ENCODE data around the gene ZNF566.

ZNF566 gene

DNA sequence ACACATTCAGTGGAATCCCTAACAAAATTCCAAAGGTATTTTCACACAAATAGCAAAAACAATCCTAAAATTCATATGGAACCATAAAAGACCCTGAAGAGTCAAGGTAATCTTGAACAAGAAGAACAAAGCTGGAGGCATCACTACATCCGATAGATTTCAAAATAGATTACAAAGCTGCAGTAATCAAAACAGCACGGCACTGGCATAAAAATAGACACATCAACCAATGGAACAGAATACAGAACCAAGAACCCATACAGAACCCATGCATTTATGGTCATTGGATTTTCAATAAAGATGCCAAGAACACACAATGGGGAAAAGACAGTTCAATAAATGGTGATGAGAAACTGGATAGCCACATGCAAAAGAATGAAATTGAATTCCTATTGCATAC, 32.5 kb downstream of the ZNF566 start:
- Histone ChIP-seq H3K9ac (ENCODE audit: low read depth in 1 of 2, low read length in 2 of 2) (no peak overlapping the region), H3K4me1 (ENCODE audit: control insufficient read depth in 2 of 2, insufficient read depth in 2 of 2, low read length in 2 of 2) (no peaks in the 10 kb centered on the region), H3K36me3 (ENCODE audit: control insufficient read depth in 2 of 2, insufficient read depth in 2 of 2, low read length in 2 of 2) (peaks cover 0 to 14% of the 10 kb centered on the region in 2 donors), H3K9me3 (ENCODE audit: control insufficient read depth in 2 of 2, low read length in 2 of 2) (peaks cover 17 to 18% of the 10 kb centered on the region in 2 donors), H3K4me3 (ENCODE audit: low read length in 2 of 2) (no peak overlapping the region), H3K27ac (ENCODE audit: low read depth in 2 of 2, low read length in 2 of 2) (no peak overlapping the region), H3K27me3 (ENCODE audit: control insufficient read depth in 2 of 2, insufficient read depth in 2 of 2, low read length in 2 of 2) (no peaks in the 10 kb centered on the region)

DNA sequence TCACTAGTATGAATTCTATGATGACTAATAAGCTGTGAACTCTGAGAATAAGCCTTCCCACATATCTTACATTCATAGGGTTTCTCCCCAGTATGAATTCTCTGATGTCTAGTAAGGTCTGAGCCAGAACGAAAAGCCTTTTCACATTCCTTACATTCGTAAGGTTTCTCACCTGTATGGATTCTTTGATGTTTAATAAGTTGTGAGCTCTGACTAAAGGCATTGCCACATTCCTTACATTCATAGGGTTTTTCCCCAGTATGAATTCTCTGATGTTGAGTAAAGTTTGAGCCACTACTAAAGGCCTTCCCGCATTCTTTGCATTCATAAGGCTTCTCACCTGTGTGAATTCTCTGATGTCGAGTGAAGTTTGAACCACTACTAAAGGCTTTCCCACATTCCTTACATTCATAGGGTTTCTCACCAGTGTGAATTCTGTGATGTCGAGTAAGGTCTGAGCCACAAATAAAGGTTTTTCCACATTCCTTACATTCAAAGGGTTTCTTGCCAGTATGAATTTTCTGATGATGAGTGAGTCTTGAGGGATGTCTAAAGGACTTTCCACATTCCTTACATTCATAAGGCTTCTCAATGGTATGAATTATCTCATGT, 40.2 kb downstream of the ZNF566 start:
- Histone ChIP-seq H3K36me3 (ENCODE audit: control insufficient read depth in 2 of 2, insufficient read depth in 2 of 2, low read length in 2 of 2) (peaks cover 24 to 27% of the 10 kb centered on the region in 2 donors), H3K4me1 (ENCODE audit: control insufficient read depth in 2 of 2, insufficient read depth in 2 of 2, low read length in 2 of 2) (no peaks in the 10 kb centered on the region)

DNA sequence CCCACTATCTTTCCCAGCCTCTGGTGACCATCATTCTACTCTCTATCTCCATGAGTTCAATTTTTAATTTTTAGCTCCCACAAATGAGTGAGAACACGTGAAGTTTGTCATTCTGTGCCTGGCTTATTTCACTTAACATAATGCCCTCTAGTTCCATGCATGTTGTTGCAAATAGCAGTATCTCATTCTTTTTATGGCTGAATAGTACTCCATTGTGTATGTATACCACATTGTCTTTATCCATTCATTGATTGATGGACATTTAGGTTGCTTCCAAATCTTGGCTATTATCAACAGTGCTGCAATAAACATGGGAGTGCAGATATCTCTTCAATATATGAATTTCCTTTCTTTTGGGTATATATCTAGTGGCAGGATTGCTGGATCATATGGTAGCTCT, 48.0 kb downstream of the ZNF566 start:
- Histone ChIP-seq H3K27me3 (ENCODE audit: control insufficient read depth in 2 of 2, insufficient read depth in 2 of 2, low read length in 2 of 2) (no peaks in the 10 kb centered on the region), H3K27ac (ENCODE audit: low read depth in 2 of 2, low read length in 2 of 2) (no peak overlapping the region), H3K4me1 (ENCODE audit: control insufficient read depth in 2 of 2, insufficient read depth in 2 of 2, low read length in 2 of 2) (no peaks in the 10 kb centered on the region), H3K36me3 (ENCODE audit: control insufficient read depth in 2 of 2, insufficient read depth in 2 of 2, low read length in 2 of 2) (no peaks in the 10 kb centered on the region), H3K9ac (ENCODE audit: low read depth in 1 of 2, low read length in 2 of 2) (no peak overlapping the region), H3K4me3 (ENCODE audit: low read length in 2 of 2) (no peak overlapping the region), H3K9me3 (ENCODE audit: control insufficient read depth in 2 of 2, low read length in 2 of 2) (peaks cover 5 to 9% of the 10 kb centered on the region in 2 donors)

More for the DNA sequence above, 40.2 kb downstream of the ZNF566 start:
- Histone ChIP-seq H3K9me3 (ENCODE audit: control insufficient read depth in 2 of 2, low read length in 2 of 2) (peaks cover 38 to 40% of the 10 kb centered on the region in 2 donors), H3K4me3 (ENCODE audit: low read length in 2 of 2) (peak overlapping the region in 1 of 2 donors; percentile 14), H3K9ac (ENCODE audit: low read depth in 1 of 2, low read length in 2 of 2) (no peak overlapping the region), H3K27ac (ENCODE audit: low read depth in 2 of 2, low read length in 2 of 2) (no peak overlapping the region), H3K27me3 (ENCODE audit: control insufficient read depth in 2 of 2, insufficient read depth in 2 of 2, low read length in 2 of 2) (no peaks in the 10 kb centered on the region)

DNA sequence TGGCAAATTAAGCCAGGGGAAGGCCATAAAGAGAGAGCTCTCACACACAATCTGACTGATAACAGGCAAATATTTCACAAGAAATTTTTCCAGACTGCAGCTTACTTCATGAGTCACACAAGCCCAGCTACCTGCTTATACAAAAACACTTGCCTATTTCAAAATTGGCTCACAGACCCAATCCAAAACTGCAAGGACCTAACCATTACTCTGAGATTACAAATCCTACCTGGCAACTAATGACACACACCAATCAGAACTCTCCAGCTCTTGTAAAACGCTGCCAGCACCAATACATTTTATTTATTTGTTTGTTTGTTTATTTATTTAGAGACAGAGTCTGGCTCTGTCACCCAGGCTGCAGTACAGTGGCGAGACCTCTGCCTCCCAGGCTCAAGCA, 52.8 kb downstream of the ZNF566 start:
- no peaks in the 10 kb centered on the region for H3K9me3 ChIP-seq (ENCODE audit: control insufficient read depth in 2 of 2, low read length in 2 of 2)

DNA sequence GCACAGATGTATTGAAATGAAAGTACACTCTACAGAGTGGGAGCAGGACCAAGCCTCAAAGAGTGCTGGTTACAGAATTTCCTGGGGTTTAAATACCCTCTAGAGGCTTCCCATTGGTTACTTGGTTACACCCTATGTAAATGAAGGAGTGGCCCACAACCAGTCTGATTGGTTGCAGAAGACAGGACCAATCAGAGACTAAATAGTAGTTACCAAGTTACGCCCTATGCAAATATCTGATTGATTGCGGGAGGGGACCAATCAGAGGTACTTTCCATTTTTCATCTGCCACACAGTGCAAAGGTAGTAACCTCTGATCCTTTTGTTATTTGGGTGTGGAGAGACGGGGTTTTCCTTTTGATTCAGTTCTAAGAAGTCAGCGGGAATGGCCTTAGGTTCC, 65.4 kb downstream of the ZNF566 start:
- Histone ChIP-seq H3K36me3 (ENCODE audit: control insufficient read depth in 2 of 2, insufficient read depth in 2 of 2, low read length in 2 of 2) (no peaks in the 10 kb centered on the region), H3K4me3 (ENCODE audit: low read length in 2 of 2) (no peak overlapping the region), H3K4me1 (ENCODE audit: control insufficient read depth in 2 of 2, insufficient read depth in 2 of 2, low read length in 2 of 2) (no peaks in the 10 kb centered on the region), H3K9ac (ENCODE audit: low read depth in 1 of 2, low read length in 2 of 2) (no peak overlapping the region), H3K9me3 (ENCODE audit: control insufficient read depth in 2 of 2, low read length in 2 of 2) (no peaks in the 10 kb centered on the region), H3K27ac (ENCODE audit: low read depth in 2 of 2, low read length in 2 of 2) (no peak overlapping the region), H3K27me3 (ENCODE audit: control insufficient read depth in 2 of 2, insufficient read depth in 2 of 2, low read length in 2 of 2) (peaks cover 0 to 3% of the 10 kb centered on the region in 2 donors)

More for the DNA sequence above, 52.8 kb downstream of the ZNF566 start:
- Histone ChIP-seq H3K27ac (ENCODE audit: low read depth in 2 of 2, low read length in 2 of 2) (no peak overlapping the region), H3K9ac (ENCODE audit: low read depth in 1 of 2, low read length in 2 of 2) (no peak overlapping the region), H3K27me3 (ENCODE audit: control insufficient read depth in 2 of 2, insufficient read depth in 2 of 2, low read length in 2 of 2) (no peaks in the 10 kb centered on the region), H3K4me3 (ENCODE audit: low read length in 2 of 2) (no peak overlapping the region), H3K4me1 (ENCODE audit: control insufficient read depth in 2 of 2, insufficient read depth in 2 of 2, low read length in 2 of 2) (no peaks in the 10 kb centered on the region), H3K36me3 (ENCODE audit: control insufficient read depth in 2 of 2, insufficient read depth in 2 of 2, low read length in 2 of 2) (no peaks in the 10 kb centered on the region)

DNA sequence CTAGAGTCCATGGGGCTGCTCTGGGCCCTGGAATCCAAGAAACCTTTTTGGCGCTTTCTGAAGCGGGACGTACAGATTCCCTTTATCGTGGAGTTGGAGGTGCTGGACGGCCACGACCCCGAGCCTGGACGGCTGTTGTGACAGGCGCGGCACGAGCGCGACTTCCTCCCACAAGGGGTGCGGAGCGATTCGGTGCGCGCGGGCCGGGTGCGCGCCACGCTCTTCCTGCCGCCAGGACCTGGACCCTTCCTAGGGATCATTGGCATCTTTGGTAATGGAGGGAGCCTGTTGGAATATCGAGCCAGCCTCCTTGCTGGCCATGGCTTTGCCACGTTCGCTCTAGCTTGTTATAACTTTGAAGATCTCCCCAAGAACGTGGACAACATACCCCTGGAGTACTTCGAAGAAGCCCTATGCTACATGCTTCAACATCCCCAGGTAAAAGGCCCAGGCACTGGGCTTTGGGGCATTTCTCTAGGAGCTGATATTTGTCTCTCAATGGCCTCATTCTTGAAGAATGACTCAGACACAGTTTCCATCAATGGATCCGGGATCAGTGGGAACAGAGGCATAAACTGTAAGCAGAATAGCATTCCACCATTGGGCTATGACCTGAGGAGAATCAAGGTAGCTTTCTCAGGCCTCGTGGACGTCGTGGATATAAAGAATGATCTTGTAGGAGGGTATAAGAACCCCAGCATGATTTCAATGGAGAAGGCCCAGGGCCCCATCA, 67.4 kb downstream of the ZNF566 start:
- Histone ChIP-seq H3K4me1 (ENCODE audit: control insufficient read depth in 2 of 2, insufficient read depth in 2 of 2, low read length in 2 of 2) (peaks cover 2 to 3% of the 10 kb centered on the region in 2 donors), H3K27ac (ENCODE audit: low read depth in 2 of 2, low read length in 2 of 2) (no peak overlapping the region), H3K9ac (ENCODE audit: low read depth in 1 of 2, low read length in 2 of 2) (no peak overlapping the region)

DNA sequence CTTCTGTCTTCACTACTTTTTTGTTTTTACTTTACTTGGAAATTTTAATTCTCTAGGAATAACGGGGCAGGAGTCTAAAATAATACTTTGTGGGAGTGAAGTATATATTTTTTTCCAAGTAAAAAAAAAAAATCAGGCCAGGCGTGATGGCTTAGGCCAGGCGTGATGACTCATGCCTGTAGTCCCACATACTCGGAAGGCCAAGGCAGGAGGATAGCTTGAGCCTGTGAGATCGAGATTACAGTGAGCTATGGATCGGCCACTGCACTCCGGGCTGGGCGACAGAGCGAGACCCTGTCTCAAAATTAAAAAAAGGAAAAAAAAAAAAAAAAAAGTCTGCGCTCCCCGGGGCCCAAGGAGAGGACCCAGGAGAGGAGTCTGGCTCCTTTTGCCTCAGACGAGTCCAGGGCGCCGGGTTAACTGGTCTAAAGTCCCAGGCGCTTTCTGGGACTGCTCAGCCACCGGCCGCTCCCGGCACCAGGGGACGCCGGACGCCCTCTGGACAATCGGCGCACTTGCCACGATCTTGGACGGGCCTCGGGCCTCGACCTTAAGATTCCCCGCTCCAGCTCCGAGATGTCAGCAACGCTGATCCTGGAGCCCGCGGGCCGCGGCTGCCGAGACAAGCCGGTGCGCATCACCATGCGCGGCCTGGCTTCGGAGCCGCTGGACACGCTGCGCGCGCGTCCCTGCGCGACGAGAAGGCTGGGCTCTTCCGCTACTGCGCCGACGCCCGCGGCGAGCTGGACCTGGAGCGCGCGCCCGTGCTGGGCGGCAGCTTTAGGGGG, 68.2 kb downstream of the ZNF566 start:
- peaks cover 0 to 3% of the 10 kb centered on the region in 2 donors for H3K27me3 ChIP-seq (ENCODE audit: control insufficient read depth in 2 of 2, insufficient read depth in 2 of 2, low read length in 2 of 2)
- H3K4me1 ChIP-seq (ENCODE audit: control insufficient read depth in 2 of 2, insufficient read depth in 2 of 2, low read length in 2 of 2) = peaks cover 2 to 3% of the 10 kb centered on the region in 2 donors
- H3K9ac ChIP-seq (ENCODE audit: low read depth in 1 of 2, low read length in 2 of 2) = no peak overlapping the region
- H3K27ac ChIP-seq (ENCODE audit: low read depth in 2 of 2, low read length in 2 of 2) = no peak overlapping the region
- H3K36me3 ChIP-seq (ENCODE audit: control insufficient read depth in 2 of 2, insufficient read depth in 2 of 2, low read length in 2 of 2) = no peaks in the 10 kb centered on the region
- H3K4me3 ChIP-seq (ENCODE audit: low read length in 2 of 2) = peak overlapping the region; percentile 20 to 35
- no peaks in the 10 kb centered on the region for H3K9me3 ChIP-seq (ENCODE audit: control insufficient read depth in 2 of 2, low read length in 2 of 2)

More for the DNA sequence above, 67.4 kb downstream of the ZNF566 start:
- peak overlapping the region; percentile 20 to 35 for H3K4me3 ChIP-seq (ENCODE audit: low read length in 2 of 2)
- peaks cover 0 to 3% of the 10 kb centered on the region in 2 donors for H3K27me3 ChIP-seq (ENCODE audit: control insufficient read depth in 2 of 2, insufficient read depth in 2 of 2, low read length in 2 of 2)
- no peaks in the 10 kb centered on the region for H3K9me3 ChIP-seq (ENCODE audit: control insufficient read depth in 2 of 2, low read length in 2 of 2)
- H3K36me3 ChIP-seq (ENCODE audit: control insufficient read depth in 2 of 2, insufficient read depth in 2 of 2, low read length in 2 of 2) = no peaks in the 10 kb centered on the region

DNA sequence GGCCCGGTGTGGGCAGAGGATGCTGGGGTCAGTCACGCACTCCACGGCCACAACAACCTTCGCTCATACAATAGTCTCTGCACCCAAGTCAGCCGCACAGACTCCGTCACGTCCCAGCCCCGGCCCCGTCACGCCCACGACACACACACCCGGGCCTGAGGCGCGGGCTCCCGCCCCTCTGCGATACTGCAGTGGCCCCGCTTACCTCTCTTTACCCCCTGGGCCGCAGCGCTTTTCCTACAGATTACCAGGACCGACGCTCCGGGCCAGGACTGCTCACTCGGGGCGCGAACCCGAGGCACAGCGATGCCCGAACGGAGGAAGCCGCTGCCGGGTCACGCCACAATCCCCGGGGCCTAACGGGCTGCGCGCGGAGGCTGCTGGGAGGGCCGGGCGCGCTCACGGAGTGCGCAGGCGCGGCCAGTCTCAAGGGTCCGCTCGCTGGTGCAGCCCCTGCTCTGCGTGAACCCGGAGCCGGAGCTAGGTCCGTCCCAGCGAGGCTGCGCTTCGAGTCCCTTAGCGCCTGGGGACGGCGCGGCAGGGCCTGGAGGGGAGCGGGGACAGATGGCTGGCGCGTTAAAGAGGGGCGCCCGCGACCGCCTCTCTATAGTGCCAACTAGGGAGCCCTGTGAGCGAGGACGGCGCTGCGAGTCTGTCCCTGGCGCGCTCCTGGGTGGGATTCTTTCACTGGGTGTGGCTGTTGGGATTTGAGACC, 70.9 kb downstream of the ZNF566 start, which contains the start of gene ZFP82:
Gene ZFP82 (minus strand): TSS at position 358 of the 715 bp plus-strand sequence. CDS start 8,855 bp downstream, outside the sequence.
- Histone ChIP-seq H3K4me3 (ENCODE audit: low read length in 2 of 2) (peak within 1 kb of the TSS; percentile 76 to 80), H3K36me3 (ENCODE audit: control insufficient read depth in 2 of 2, insufficient read depth in 2 of 2, low read length in 2 of 2) (no peaks in the 10 kb centered on the region), H3K27ac (ENCODE audit: low read depth in 2 of 2, low read length in 2 of 2) (peak within 1 kb of the TSS; percentile 56 to 78), H3K9ac (ENCODE audit: low read depth in 1 of 2, low read length in 2 of 2) (peak within 1 kb of the TSS; percentile 74 to 75), H3K9me3 (ENCODE audit: control insufficient read depth in 2 of 2, low read length in 2 of 2) (no peaks in the 10 kb centered on the region), H3K4me1 (ENCODE audit: control insufficient read depth in 2 of 2, insufficient read depth in 2 of 2, low read length in 2 of 2) (peaks cover 2 to 3% of the 10 kb centered on the region in 2 donors), H3K27me3 (ENCODE audit: control insufficient read depth in 2 of 2, insufficient read depth in 2 of 2, low read length in 2 of 2) (peaks cover 0 to 3% of the 10 kb centered on the region in 2 donors)

DNA sequence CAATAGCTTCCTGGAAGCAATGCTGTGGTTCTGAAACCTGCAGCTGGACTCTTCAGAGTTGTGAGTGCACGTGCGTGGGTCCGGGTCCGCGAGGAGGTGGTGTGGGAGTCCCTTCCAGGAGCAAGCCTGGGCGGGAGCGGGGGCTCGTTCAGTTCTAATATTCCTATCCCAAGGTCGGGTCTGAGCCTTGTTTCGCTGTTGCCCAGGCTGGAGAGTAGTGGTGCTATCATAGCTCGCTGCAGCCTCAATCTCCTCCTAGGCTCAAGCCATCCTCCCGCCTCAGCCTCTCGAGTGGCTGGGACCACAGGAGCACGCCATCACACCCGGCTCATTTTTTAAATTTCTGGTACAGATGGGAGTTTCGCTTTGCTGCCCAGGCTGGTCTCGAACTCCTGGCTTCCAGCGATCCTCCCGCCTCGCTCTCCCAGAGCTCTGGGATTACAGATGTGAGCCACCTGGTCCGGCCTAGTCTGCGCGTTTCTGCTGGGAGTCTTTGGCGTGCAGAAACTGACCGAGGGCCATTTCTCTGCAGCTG, 71.5 kb downstream of the ZNF566 start:
- peak overlapping the region; percentile 56 to 78 for H3K27ac ChIP-seq (ENCODE audit: low read depth in 2 of 2, low read length in 2 of 2)

More for the DNA sequence above, 71.5 kb downstream of the ZNF566 start:
- Histone ChIP-seq H3K4me3 (ENCODE audit: low read length in 2 of 2) (peak overlapping the region; percentile 76 to 80), H3K36me3 (ENCODE audit: control insufficient read depth in 2 of 2, insufficient read depth in 2 of 2, low read length in 2 of 2) (no peaks in the 10 kb centered on the region), H3K27me3 (ENCODE audit: control insufficient read depth in 2 of 2, insufficient read depth in 2 of 2, low read length in 2 of 2) (peaks cover 0 to 3% of the 10 kb centered on the region in 2 donors), H3K9me3 (ENCODE audit: control insufficient read depth in 2 of 2, low read length in 2 of 2) (peaks cover 0 to 1% of the 10 kb centered on the region in 2 donors), H3K4me1 (ENCODE audit: control insufficient read depth in 2 of 2, insufficient read depth in 2 of 2, low read length in 2 of 2) (peaks cover 2 to 3% of the 10 kb centered on the region in 2 donors), H3K9ac (ENCODE audit: low read depth in 1 of 2, low read length in 2 of 2) (peak overlapping the region; percentile 74 to 75)

Data from mucosa of rectum (tissue), 2 donors.